HL-60 (cell line): ENCODE measurements around the gene PCDHA6.

Experiments used
- DNase-seq, 2 experiments: peaks; one replicate each; pipeline ENCODE4 v3.0.0-alpha.2; 2010 to 2020; ENCODE audit warnings: low read depth in 1 of 2, low spot score in 1 of 2
- H3K27ac ChIP-seq: fragments of 250-450 bp; sonication (Bioruptor Pico); replicated peaks from 2 replicates; pipeline ENCODE4 v1.5.1; 2020; ENCODE audit warnings: mild to moderate bottlenecking, moderate library complexity
- H3K27me3 ChIP-seq: fragments of 250-450 bp; sonication (Bioruptor Pico); 2 replicates; pipeline ENCODE4 v1.5.1; 2021; ENCODE audit warnings: mild to moderate bottlenecking, moderate library complexity; ENCODE audit not compliant: insufficient read depth, poor library complexity, severe bottlenecking
- H3K4me3 ChIP-seq: replicated peaks from 2 replicates; pipeline ENCODE4 v1.5.1; 2011; ENCODE audit warnings: mild to moderate bottlenecking, control low read depth, low read length; ENCODE audit not compliant: insufficient read depth
- GABPA ChIP-seq: IDR thresholded peaks from 2 replicates; pipeline ENCODE4 v1.6.1; 2012; ENCODE audit warnings: low read depth
- POLR2AphosphoS5 ChIP-seq: IDR thresholded peaks from 2 replicates; pipeline ENCODE4 v1.6.1; 2012; ENCODE audit warnings: low read depth
- SPI1 ChIP-seq: IDR thresholded peaks from 2 replicates; pipeline ENCODE4 v1.6.1; 2012; ENCODE audit warnings: low read depth, mild to moderate bottlenecking, borderline replicate concordance
- TF ChIP-seq, protein P1 (sequence below): IDR thresholded peaks from 2 replicates; pipeline ENCODE4 v1.6.1; 2012; ENCODE audit warnings: low read depth; ENCODE audit not compliant: insufficient replicate concordance
- TF ChIP-seq, protein P2 (sequence below): IDR thresholded peaks from one replicate; pipeline ENCODE4 v1.5.1; 2011; ENCODE audit warnings: low read length, control low read depth, inconsistent platforms; ENCODE audit not compliant: insufficient read depth

The PCDHA6 gene

DNA sequence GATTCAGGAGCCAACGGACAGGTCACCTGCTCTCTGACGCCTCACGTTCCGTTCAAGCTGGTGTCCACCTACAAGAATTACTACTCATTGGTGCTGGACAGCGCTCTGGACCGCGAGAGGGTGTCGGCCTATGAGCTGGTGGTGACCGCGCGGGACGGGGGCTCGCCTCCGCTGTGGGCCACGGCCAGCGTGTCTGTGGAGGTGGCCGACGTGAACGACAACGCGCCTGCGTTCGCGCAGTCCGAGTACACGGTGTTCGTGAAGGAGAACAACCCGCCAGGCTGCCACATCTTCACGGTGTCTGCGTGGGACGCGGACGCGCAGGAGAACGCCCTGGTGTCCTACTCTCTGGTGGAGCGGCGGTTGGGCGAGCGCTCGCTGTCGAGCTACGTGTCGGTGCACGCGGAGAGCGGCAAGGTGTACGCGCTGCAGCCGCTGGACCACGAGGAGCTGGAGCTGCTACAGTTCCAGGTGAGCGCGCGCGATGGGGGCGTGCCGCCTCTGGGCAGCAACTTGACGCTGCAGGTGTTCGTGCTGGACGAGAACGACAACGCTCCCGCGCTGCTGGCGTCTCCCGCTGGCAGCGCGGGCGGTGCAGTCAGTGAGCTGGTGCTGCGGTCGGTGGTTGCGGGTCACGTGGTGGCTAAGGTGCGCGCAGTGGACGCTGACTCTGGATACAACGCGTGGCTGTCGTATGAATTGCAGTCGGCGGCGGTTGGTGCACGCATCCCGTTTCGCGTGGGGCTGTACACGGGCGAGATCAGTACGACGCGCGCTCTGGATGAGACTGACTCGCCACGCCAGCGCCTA lies 29.6 kb downstream of the PCDHA6 start:
- Histone ChIP-seq H3K4me3 (no peak overlapping the region), H3K27ac (no peak overlapping the region), H3K27me3 (no peaks in the 10 kb centered on the region)
- TF ChIP-seq, protein P1, sequence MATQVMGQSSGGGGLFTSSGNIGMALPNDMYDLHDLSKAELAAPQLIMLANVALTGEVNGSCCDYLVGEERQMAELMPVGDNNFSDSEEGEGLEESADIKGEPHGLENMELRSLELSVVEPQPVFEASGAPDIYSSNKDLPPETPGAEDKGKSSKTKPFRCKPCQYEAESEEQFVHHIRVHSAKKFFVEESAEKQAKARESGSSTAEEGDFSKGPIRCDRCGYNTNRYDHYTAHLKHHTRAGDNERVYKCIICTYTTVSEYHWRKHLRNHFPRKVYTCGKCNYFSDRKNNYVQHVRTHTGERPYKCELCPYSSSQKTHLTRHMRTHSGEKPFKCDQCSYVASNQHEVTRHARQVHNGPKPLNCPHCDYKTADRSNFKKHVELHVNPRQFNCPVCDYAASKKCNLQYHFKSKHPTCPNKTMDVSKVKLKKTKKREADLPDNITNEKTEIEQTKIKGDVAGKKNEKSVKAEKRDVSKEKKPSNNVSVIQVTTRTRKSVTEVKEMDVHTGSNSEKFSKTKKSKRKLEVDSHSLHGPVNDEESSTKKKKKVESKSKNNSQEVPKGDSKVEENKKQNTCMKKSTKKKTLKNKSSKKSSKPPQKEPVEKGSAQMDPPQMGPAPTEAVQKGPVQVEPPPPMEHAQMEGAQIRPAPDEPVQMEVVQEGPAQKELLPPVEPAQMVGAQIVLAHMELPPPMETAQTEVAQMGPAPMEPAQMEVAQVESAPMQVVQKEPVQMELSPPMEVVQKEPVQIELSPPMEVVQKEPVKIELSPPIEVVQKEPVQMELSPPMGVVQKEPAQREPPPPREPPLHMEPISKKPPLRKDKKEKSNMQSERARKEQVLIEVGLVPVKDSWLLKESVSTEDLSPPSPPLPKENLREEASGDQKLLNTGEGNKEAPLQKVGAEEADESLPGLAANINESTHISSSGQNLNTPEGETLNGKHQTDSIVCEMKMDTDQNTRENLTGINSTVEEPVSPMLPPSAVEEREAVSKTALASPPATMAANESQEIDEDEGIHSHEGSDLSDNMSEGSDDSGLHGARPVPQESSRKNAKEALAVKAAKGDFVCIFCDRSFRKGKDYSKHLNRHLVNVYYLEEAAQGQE = peak; percentile 28
- TF ChIP-seq GABPA = no peak
- DNase-seq = no peak

- DNase-seq = no peak
- TF ChIP-seq GABPA = no peak
- H3K27me3 ChIP-seq = no peaks in the 10 kb centered on the region
- H3K4me3 ChIP-seq = no peak overlapping the region
- no peak overlapping the region for H3K27ac ChIP-seq
These were observed 30.2 kb downstream of the PCDHA6 start for GRCh38 chr5:140857987-140858240.

- H3K4me3 ChIP-seq = no peak overlapping the region
- DNase-seq = no peak
- H3K27ac ChIP-seq = no peak overlapping the region
- H3K27me3 ChIP-seq = no peaks in the 10 kb centered on the region
- TF ChIP-seq POLR2AphosphoS5 = no peak
- TF ChIP-seq SPI1 = no peak
- TF ChIP-seq, protein P1 = no peak
- no peak for TF ChIP-seq GABPA
- TF ChIP-seq, protein P2, sequence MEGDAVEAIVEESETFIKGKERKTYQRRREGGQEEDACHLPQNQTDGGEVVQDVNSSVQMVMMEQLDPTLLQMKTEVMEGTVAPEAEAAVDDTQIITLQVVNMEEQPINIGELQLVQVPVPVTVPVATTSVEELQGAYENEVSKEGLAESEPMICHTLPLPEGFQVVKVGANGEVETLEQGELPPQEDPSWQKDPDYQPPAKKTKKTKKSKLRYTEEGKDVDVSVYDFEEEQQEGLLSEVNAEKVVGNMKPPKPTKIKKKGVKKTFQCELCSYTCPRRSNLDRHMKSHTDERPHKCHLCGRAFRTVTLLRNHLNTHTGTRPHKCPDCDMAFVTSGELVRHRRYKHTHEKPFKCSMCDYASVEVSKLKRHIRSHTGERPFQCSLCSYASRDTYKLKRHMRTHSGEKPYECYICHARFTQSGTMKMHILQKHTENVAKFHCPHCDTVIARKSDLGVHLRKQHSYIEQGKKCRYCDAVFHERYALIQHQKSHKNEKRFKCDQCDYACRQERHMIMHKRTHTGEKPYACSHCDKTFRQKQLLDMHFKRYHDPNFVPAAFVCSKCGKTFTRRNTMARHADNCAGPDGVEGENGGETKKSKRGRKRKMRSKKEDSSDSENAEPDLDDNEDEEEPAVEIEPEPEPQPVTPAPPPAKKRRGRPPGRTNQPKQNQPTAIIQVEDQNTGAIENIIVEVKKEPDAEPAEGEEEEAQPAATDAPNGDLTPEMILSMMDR = no peak
These were observed 34.9 kb downstream of the PCDHA6 start for GRCh38 chr5:140862441-140863295.

- Histone ChIP-seq H3K4me3 (no peak within 1 kb of the TSS), H3K27ac (no peak within 1 kb of the TSS), H3K27me3 (no peaks in the 10 kb centered on the region)
- no peak for TF ChIP-seq GABPA
- TF ChIP-seq, protein P2 = peak; percentile 0
- DNase-seq = peak in 1 of 2 experiments; percentile 20
These were observed 41.2 kb downstream of the PCDHA6 start, which contains the start of gene PCDHA11 for GRCh38 chr5:140868721-140869554. Gene PCDHA11, plus strand, starts transcription at chr5:140868957. Its CDS starts 147 bp downstream, at chr5:140869104.
